ENCODE results near the gene SLC35E1. TPM values are rescaled to one million over a fixed set of nuclear protein-coding genes. Genes with fewer than 3 reads are reported as not detected.

The SLC35E1 gene
- total and polyA plus RNA-seq, 2 of the 13 experiments (the other 11 are each of a cell fraction or from before 2014, with no cell fraction given): 21.2 to 46.5 TPM

GRCh38 chr19:16582486-16583261, 10.5 kb upstream of the SLC35E1 start:
- POLR2A ChIA-PET: no interaction called here
- no peak overlapping the region for H3K4me3 ChIP-seq (replicated peaks in 1 of 3; ENCODE audit: insufficient read depth in 1 of 3, low read depth in 2 of 3, low read length in 3 of 3)
- 96% methylated on average over 8 of the region's 10 CpGs for WGBS (ENCODE audit: low lambda C conversion rate)
- peaks cover 21% of the 10 kb centered on the region; the same call in 1 of the 2 replicates for H4K20me1 ChIP-seq (ENCODE audit: insufficient read depth, low read length)
- CTCF ChIA-PET (ENCODE audit: low intra/inter-chr PET ratio, low total read pairs): no interaction called here
- TF ChIP-seq FOXA1 (IDR thresholded peaks at IDR 0.05) (no peak), FOXA1 (CRISPR knock-in tag; IDR thresholded peaks at IDR 0.05) (no peak), ZNF563 (CRISPR knock-in tag; IDR thresholded peaks at IDR 0.05) (no peak), ZSCAN31 (CRISPR knock-in tag; IDR thresholded peaks at IDR 0.05; ENCODE audit: low read depth) (no peak), HNF1A (IDR thresholded peaks at IDR 0.05; ENCODE audit: low read depth) (no peak), HNF1A (CRISPR knock-in tag; IDR thresholded peaks at IDR 0.05; ENCODE audit: borderline replicate concordance) (no peak), HNRNPK (IDR thresholded peaks at IDR 0.05; ENCODE audit: low read depth, low read length, poor library complexity, severe bottlenecking) (no peak), SRSF1 (optimal IDR thresholded peaks at IDR 0.05; ENCODE audit: low read depth, low read length) (no peak), HNF4A (CRISPR knock-in tag; IDR thresholded peaks at IDR 0.05) (no peak), E2F1 (CRISPR knock-in tag; IDR thresholded peaks at IDR 0.05) (no peak), THYN1 (CRISPR knock-in tag; IDR thresholded peaks at IDR 0.05; ENCODE audit: borderline replicate concordance, low read depth) (no peak), FLYWCH1 (CRISPR knock-in tag; IDR thresholded peaks at IDR 0.05) (no peak), SRSF9 (IDR thresholded peaks at IDR 0.05; ENCODE audit: borderline replicate concordance, insufficient read depth, low read depth, low read length, poor library complexity, severe bottlenecking) (no peak)
- no peak overlapping the region for H3K9ac ChIP-seq (ENCODE audit: insufficient read depth, low read depth, low read length)
- H3K4me2 ChIP-seq (ENCODE audit: low read depth, low read length): no peak overlapping the region
- H3K4me1 ChIP-seq (ENCODE audit: insufficient read depth, low read length): peaks cover 16% of the 10 kb centered on the region
- in situ Hi-C loops (cut with HindIII; ENCODE audit: extremely low pct_ligation_motif_present, low pct_unique_long_range_greater_than_20kb): no loop called here
- ATAC-seq (no peak), DNase-seq (ENCODE audit: low spot score) (no peak), FAIRE-seq (no peak)
- intact Hi-C loops (cut with micrococcal nuclease; ENCODE audit: unreplicated experiment): no loop called here
- H3K9me3 ChIP-seq (ENCODE audit: low read length): no peaks in the 10 kb centered on the region
- BruUV-seq (replicated peaks): no TSS peak
- peaks cover 72% of the 10 kb centered on the region for H3K79me2 ChIP-seq (ENCODE audit: insufficient read depth, low read length)
- H3K36me3 ChIP-seq (replicated peaks in 1 of 2; ENCODE audit: control insufficient read depth in 1 of 2, insufficient read depth in 2 of 2, low read length in 2 of 2): peaks cover 3 to 14% of the 10 kb centered on the region in 2 experiments; a peak in 4 of 5 replicates
- no peak overlapping the region for H2AFZ ChIP-seq (ENCODE audit: low read length)
- no peaks in the 10 kb centered on the region for H3K27me3 ChIP-seq (ENCODE audit: control insufficient read depth in 1 of 2, insufficient read depth in 2 of 2, low read length in 2 of 2)
- no peak overlapping the region for H3K27ac ChIP-seq (ENCODE audit: extremely low read length, insufficient read depth, low read length)

Measured in HepG2 (cell line).